Measurements from ENCODE around the gene WBP4. TPM values are rescaled to one million over a fixed set of nuclear protein-coding genes. Genes with fewer than 3 reads are reported as not detected.

Gene WBP4
- polyA plus RNA-seq (2013, experiment 1 of 2), result 17.5 TPM
- 17.7 TPM for polyA plus RNA-seq (2013, experiment 2 of 2)

- peaks cover 2% of the 10 kb centered on the region for H3K79me1 ChIP-seq (replicated peaks; ENCODE audit: low read length, poor library complexity, severe bottlenecking)
- H2BK120ac ChIP-seq (ENCODE audit: low read depth, low read length), result peak within 1 kb of the TSS; percentile 92
- H2BK5ac ChIP-seq (ENCODE audit: low read depth, low read length, poor library complexity, severe bottlenecking), result peak within 1 kb of the TSS; percentile 96
- H2BK12ac ChIP-seq (ENCODE audit: low read length in 2 of 2), result peak within 1 kb of the TSS; percentile 45 to 84
- peaks cover 9% of the 10 kb centered on the region for H3K4me1 ChIP-seq (ENCODE audit: control insufficient read depth, insufficient read depth, low read depth, low read length)
- peak within 1 kb of the TSS; percentile 96 for H4K8ac ChIP-seq (ENCODE audit: low read length)
- peak within 1 kb of the TSS; percentile 86 for H2AK5ac ChIP-seq (ENCODE audit: low read length, severe bottlenecking)
- H2AFZ ChIP-seq (ENCODE audit: low read depth, low read length), result peak within 1 kb of the TSS; percentile 46
- H3K18ac ChIP-seq (ENCODE audit: low read depth in 1 of 2, low read length in 2 of 2), result peak within 1 kb of the TSS; percentile 94 to 99
- H3K23ac ChIP-seq (ENCODE audit: low read length in 2 of 2), result peak within 1 kb of the TSS in 1 of 2 experiments; percentile 99
- peak within 1 kb of the TSS; percentile 99 for H3K9ac ChIP-seq (ENCODE audit: low read length)
- peak within 1 kb of the TSS; percentile 95 for H4K91ac ChIP-seq (ENCODE audit: low read length)
- peak; percentile 98 for DNase-seq
- no peaks in the 10 kb centered on the region for H3K9me3 ChIP-seq (ENCODE audit: control insufficient read depth, low read length)
- peaks cover 0 to 26% of the 10 kb centered on the region in 2 experiments for H3K36me3 ChIP-seq (ENCODE audit: control insufficient read depth in 1 of 2, insufficient read depth in 2 of 2, low read depth in 1 of 2, low read length in 2 of 2)
- under 1% methylated on average over 56 of the region's 71 CpGs for WGBS
- H3K27me3 ChIP-seq (ENCODE audit: control insufficient read depth in 1 of 2, insufficient read depth in 1 of 2, low read length in 2 of 2), result no peaks in the 10 kb centered on the region
- peak within 1 kb of the TSS; percentile 95 to 98 for H3K4ac ChIP-seq (ENCODE audit: low read depth in 1 of 2, low read length in 2 of 2)
- peak within 1 kb of the TSS; percentile 68 to 92 for H3K14ac ChIP-seq (ENCODE audit: low read length in 2 of 2)
- peak within 1 kb of the TSS; percentile 100 for H3K27ac ChIP-seq (ENCODE audit: low read length, poor library complexity, severe bottlenecking)
- peak within 1 kb of the TSS; percentile 74 for H3K4me2 ChIP-seq (ENCODE audit: low read length, poor library complexity, severe bottlenecking)
- H2BK15ac ChIP-seq (ENCODE audit: low read depth, poor library complexity, severe bottlenecking), result peak within 1 kb of the TSS; percentile 96
- peak within 1 kb of the TSS; percentile 85 to 91 for H3K4me3 ChIP-seq (ENCODE audit: insufficient read depth in 1 of 2, low read depth in 1 of 2, low read length in 2 of 2)
Measured at GRCh38 chr13:41061075-41061913, at the start of gene WBP4. WBP4 (plus strand) TSS chr13:41061509; CDS start chr13:41061674, 165 bp downstream.

- DNase-seq, result no peak
- Histone ChIP-seq H3K27me3 (ENCODE audit: control insufficient read depth in 1 of 2, insufficient read depth in 1 of 2, low read length in 2 of 2) (no peaks in the 10 kb centered on the region), H3K9me3 (ENCODE audit: control insufficient read depth, low read length) (no peaks in the 10 kb centered on the region), H2BK5ac (ENCODE audit: low read depth, low read length, poor library complexity, severe bottlenecking) (no peak overlapping the region), H3K4me1 (ENCODE audit: control insufficient read depth, insufficient read depth, low read depth, low read length) (peaks cover 2% of the 10 kb centered on the region), H3K4ac (ENCODE audit: low read depth in 1 of 2, low read length in 2 of 2) (no peak overlapping the region), H3K4me2 (ENCODE audit: low read length, poor library complexity, severe bottlenecking) (no peak overlapping the region), H3K79me1 (replicated peaks; ENCODE audit: low read length, poor library complexity, severe bottlenecking) (peaks cover 4% of the 10 kb centered on the region), H3K4me3 (ENCODE audit: insufficient read depth in 1 of 2, low read depth in 1 of 2, low read length in 2 of 2) (no peak overlapping the region), H2BK120ac (ENCODE audit: low read depth, low read length) (no peak overlapping the region), H2AK5ac (ENCODE audit: low read length, severe bottlenecking) (no peak overlapping the region), H4K91ac (ENCODE audit: low read length) (no peak overlapping the region), H2BK12ac (ENCODE audit: low read length in 2 of 2) (no peak overlapping the region), H3K27ac (ENCODE audit: low read length, poor library complexity, severe bottlenecking) (no peak overlapping the region), H3K18ac (ENCODE audit: low read depth in 1 of 2, low read length in 2 of 2) (no peak overlapping the region), H3K9ac (ENCODE audit: low read length) (no peak overlapping the region), H4K8ac (ENCODE audit: low read length) (no peak overlapping the region), H3K36me3 (ENCODE audit: control insufficient read depth in 1 of 2, insufficient read depth in 2 of 2, low read depth in 1 of 2, low read length in 2 of 2) (peaks cover 0 to 5% of the 10 kb centered on the region in 2 experiments), H2AFZ (ENCODE audit: low read depth, low read length) (no peak overlapping the region), H3K23ac (ENCODE audit: low read length in 2 of 2) (no peak overlapping the region), H3K14ac (ENCODE audit: low read length in 2 of 2) (no peak overlapping the region), H2BK15ac (ENCODE audit: low read depth, poor library complexity, severe bottlenecking) (no peak overlapping the region)
- 94% methylated on average over 2 of the region's 2 CpGs for WGBS
Measured at GRCh38 chr13:41012536-41012935, 48.8 kb upstream of the WBP4 start.

- Histone ChIP-seq H2AFZ (ENCODE audit: low read depth, low read length) (no peak overlapping the region), H2BK120ac (ENCODE audit: low read depth, low read length) (no peak overlapping the region), H3K27me3 (ENCODE audit: control insufficient read depth in 1 of 2, insufficient read depth in 1 of 2, low read length in 2 of 2) (no peaks in the 10 kb centered on the region), H3K79me1 (replicated peaks; ENCODE audit: low read length, poor library complexity, severe bottlenecking) (peaks cover 4% of the 10 kb centered on the region), H2BK15ac (ENCODE audit: low read depth, poor library complexity, severe bottlenecking) (no peak overlapping the region), H3K23ac (ENCODE audit: low read length in 2 of 2) (no peak overlapping the region), H4K91ac (ENCODE audit: low read length) (no peak overlapping the region), H2AK5ac (ENCODE audit: low read length, severe bottlenecking) (no peak overlapping the region), H2BK5ac (ENCODE audit: low read depth, low read length, poor library complexity, severe bottlenecking) (no peak overlapping the region), H3K4me1 (ENCODE audit: control insufficient read depth, insufficient read depth, low read depth, low read length) (no peaks in the 10 kb centered on the region), H4K8ac (ENCODE audit: low read length) (no peak overlapping the region), H3K27ac (ENCODE audit: low read length, poor library complexity, severe bottlenecking) (no peak overlapping the region), H3K18ac (ENCODE audit: low read depth in 1 of 2, low read length in 2 of 2) (no peak overlapping the region), H3K4me3 (ENCODE audit: insufficient read depth in 1 of 2, low read depth in 1 of 2, low read length in 2 of 2) (no peak overlapping the region), H3K36me3 (ENCODE audit: control insufficient read depth in 1 of 2, insufficient read depth in 2 of 2, low read depth in 1 of 2, low read length in 2 of 2) (peaks cover 0 to 5% of the 10 kb centered on the region in 2 experiments), H2BK12ac (ENCODE audit: low read length in 2 of 2) (no peak overlapping the region), H3K4me2 (ENCODE audit: low read length, poor library complexity, severe bottlenecking) (no peak overlapping the region), H3K9me3 (ENCODE audit: control insufficient read depth, low read length) (no peaks in the 10 kb centered on the region), H3K14ac (ENCODE audit: low read length in 2 of 2) (no peak overlapping the region), H3K4ac (ENCODE audit: low read depth in 1 of 2, low read length in 2 of 2) (no peak overlapping the region), H3K9ac (ENCODE audit: low read length) (no peak overlapping the region)
- WGBS, result no CpG with 5 or more reads among the region's 2 CpGs
- DNase-seq, result no peak
Measured at GRCh38 chr13:41013835-41014234, 47.5 kb upstream of the WBP4 start.

GRCh38 chr13:41015920-41016319, 45.4 kb upstream of the WBP4 start:
- DNase-seq, result no peak
- no peak overlapping the region for H3K9ac ChIP-seq (ENCODE audit: low read length)
- H3K27me3 ChIP-seq (ENCODE audit: control insufficient read depth in 1 of 2, insufficient read depth in 1 of 2, low read length in 2 of 2), result no peaks in the 10 kb centered on the region
- H2AK5ac ChIP-seq (ENCODE audit: low read length, severe bottlenecking), result no peak overlapping the region
- peaks cover 2% of the 10 kb centered on the region for H3K4me1 ChIP-seq (ENCODE audit: control insufficient read depth, insufficient read depth, low read depth, low read length)
- no peak overlapping the region for H2BK15ac ChIP-seq (ENCODE audit: low read depth, poor library complexity, severe bottlenecking)
- H4K8ac ChIP-seq (ENCODE audit: low read length), result no peak overlapping the region
- H3K9me3 ChIP-seq (ENCODE audit: control insufficient read depth, low read length), result no peaks in the 10 kb centered on the region
- no peak overlapping the region for H4K91ac ChIP-seq (ENCODE audit: low read length)
- H3K4me3 ChIP-seq (ENCODE audit: insufficient read depth in 1 of 2, low read depth in 1 of 2, low read length in 2 of 2), result no peak overlapping the region
- no peak overlapping the region for H3K23ac ChIP-seq (ENCODE audit: low read length in 2 of 2)
- H2AFZ ChIP-seq (ENCODE audit: low read depth, low read length), result no peak overlapping the region
- H3K18ac ChIP-seq (ENCODE audit: low read depth in 1 of 2, low read length in 2 of 2), result no peak overlapping the region
- H3K79me1 ChIP-seq (replicated peaks; ENCODE audit: low read length, poor library complexity, severe bottlenecking), result peaks cover 4% of the 10 kb centered on the region
- H3K36me3 ChIP-seq (ENCODE audit: control insufficient read depth in 1 of 2, insufficient read depth in 2 of 2, low read depth in 1 of 2, low read length in 2 of 2), result peaks cover 0 to 5% of the 10 kb centered on the region in 2 experiments
- no peak overlapping the region for H3K14ac ChIP-seq (ENCODE audit: low read length in 2 of 2)
- 87% methylated on average over 6 of the region's 6 CpGs for WGBS
- H2BK5ac ChIP-seq (ENCODE audit: low read depth, low read length, poor library complexity, severe bottlenecking), result no peak overlapping the region
- H3K27ac ChIP-seq (ENCODE audit: low read length, poor library complexity, severe bottlenecking), result no peak overlapping the region
- no peak overlapping the region for H2BK120ac ChIP-seq (ENCODE audit: low read depth, low read length)
- H2BK12ac ChIP-seq (ENCODE audit: low read length in 2 of 2), result no peak overlapping the region
- no peak overlapping the region for H3K4me2 ChIP-seq (ENCODE audit: low read length, poor library complexity, severe bottlenecking)
- no peak overlapping the region for H3K4ac ChIP-seq (ENCODE audit: low read depth in 1 of 2, low read length in 2 of 2)
